Stomach (tissue), 4 donors: ENCODE results near the gene FZD7.

ENCODE experiments used
- CTCF ChIP-seq, 7 experiments: fragments of 450-650 bp in 4 of 7; fragments of 200-600 bp in 3 of 7; sonication (generic) in 3 of 7; IDR thresholded peaks; one replicate each; pipeline ENCODE4 v1.5.1; 2016 to 2019; ENCODE audit warnings: antibody characterized with exemption in 7 of 7, control low read depth in 2 of 7, mild to moderate bottlenecking in 1 of 7
- EP300 ChIP-seq: sonication (generic); formaldehyde crosslinking; IDR thresholded peaks from one replicate; pipeline ENCODE4 v1.6.1; 2017; ENCODE audit warnings: antibody characterized with exemption
- POLR2A ChIP-seq, 4 donors: fragments of 450-650 bp; IDR thresholded peaks; one replicate each; pipeline ENCODE4 v1.6.1; 2016; ENCODE audit warnings: antibody characterized with exemption in 4 of 4, control low read depth in 2 of 4, mild to moderate bottlenecking in 1 of 4, moderate library complexity in 1 of 4
- POLR2AphosphoS5 ChIP-seq, 3 donors: sonication (generic); formaldehyde crosslinking; IDR thresholded peaks; one replicate each; pipeline ENCODE4 v1.6.1; 2016; ENCODE audit warnings: antibody characterized with exemption in 3 of 3

GRCh38 chr2:202036601-202037037, 3.0 kb downstream of the FZD7 start:
- no peak for TF ChIP-seq CTCF (IDR thresholded peaks at IDR 0.05)
- no peak for TF ChIP-seq POLR2A (IDR thresholded peaks at IDR 0.05)
- no peak for TF ChIP-seq POLR2AphosphoS5 (IDR thresholded peaks at IDR 0.05)
- TF ChIP-seq EP300, result no peak
